T-cell (primary cell): ENCODE results near the gene PRRC1. TPM values are rescaled to one million over a fixed set of nuclear protein-coding genes. Genes with fewer than 3 reads are reported as not detected.

Experiments used
- ATAC-seq, 4 experiments: fragments of 200-7000 bp in 3 of 4; fragments of 150-1000 bp in 1 of 4; cut with Tn5 transposase; replicated peaks in 1 of 4; 1 replicate in 3 of 4; 2 replicates in 1 of 4; pipeline ENCODE4 v1.10.0; 2021; ENCODE audit warnings: moderate library complexity in 3 of 4, mild to moderate bottlenecking in 2 of 4, moderate number of reproducible peaks in 1 of 4
- CTCF ChIA-PET, 2 donors: fragments of 300-600 bp; sonication (Branson Sonifier 250); formaldehyde crosslinking; loops; one replicate each; lab custom pipeline; 2022; ENCODE audit warnings: antibody characterized with exemption in 2 of 2; lab: Charles Lee
- POLR2A ChIA-PET, 2 donors: fragments of 300-600 bp; sonication (Branson Sonifier 250); formaldehyde crosslinking; loops; one replicate each; lab custom pipeline; 2022; ENCODE audit warnings: antibody characterized with exemption in 2 of 2; lab: Charles Lee
- DNase-seq, 35 experiments: peaks; one replicate each; pipeline versions ENCODE4 v3.0.0 to v3.0.0-alpha.2; 2013 to 2023
- H3K27ac ChIP-seq: one replicate; pipeline ENCODE4 v1.5.1; 2013; ENCODE audit warnings: low read length
- H3K27me3 ChIP-seq, 2 experiments: replicated peaks in 1 of 2; 1 replicate in 1 of 2; 2 replicates in 1 of 2; pipeline versions ENCODE4 v1.6.1 to v1.7.0; 2013; ENCODE audit warnings: low read length in 1 of 2, mixed read lengths in 1 of 2; ENCODE audit not compliant: control insufficient read depth in 2 of 2, insufficient read depth in 2 of 2; ENCODE audit errors: extremely low read depth in 1 of 2
- H3K36me3 ChIP-seq, 2 donors: 1 replicate in 1 of 2; 2 replicates in 1 of 2; pipeline versions ENCODE4 v1.6.1 to v1.7.0; 2013; ENCODE audit warnings: low read length in 1 of 2; ENCODE audit not compliant: control insufficient read depth in 2 of 2, insufficient read depth in 1 of 2; ENCODE audit errors: extremely low read depth in 1 of 2
- H3K4me1 ChIP-seq, 2 experiments: 1 replicate in 1 of 2; 2 replicates in 1 of 2; pipeline versions ENCODE4 v1.6.1 to v1.7.0; 2013; ENCODE audit warnings: low read length in 2 of 2, mixed read lengths in 1 of 2; ENCODE audit not compliant: insufficient read depth in 2 of 2, control insufficient read depth in 1 of 2; ENCODE audit errors: extremely low read depth in 1 of 2
- H3K4me3 ChIP-seq, 2 donors: 1 replicate in 1 of 2; 2 replicates in 1 of 2; pipeline versions ENCODE4 v1.5.1 to v1.7.0; 2013; ENCODE audit warnings: mild to moderate bottlenecking in 2 of 2, low read length in 1 of 2, moderate library complexity in 1 of 2; ENCODE audit not compliant: control insufficient read depth in 1 of 2; ENCODE audit errors: extremely low read depth in 1 of 2
- H3K9me3 ChIP-seq: 2 replicates; pipeline ENCODE4 v1.7.0; 2013
- H3K27ac Mint-ChIP-seq, 2 donors: one replicate each; pipeline ENCODE4 v1.8.0; 2020 to 2021; ENCODE audit warnings: mild to moderate bottlenecking in 2 of 2, mixed read lengths in 2 of 2
- H3K27me3 Mint-ChIP-seq, 2 donors: one replicate each; pipeline ENCODE4 v1.8.0; 2021 to 2022; ENCODE audit warnings: mixed read lengths in 2 of 2
- H3K36me3 Mint-ChIP-seq: one replicate; pipeline ENCODE4 v1.8.0; 2021; ENCODE audit warnings: mixed read lengths
- H3K4me1 Mint-ChIP-seq, 3 donors: one replicate each; pipeline ENCODE4 v1.8.0; 2020 to 2022; ENCODE audit warnings: mixed read lengths in 3 of 3, mild to moderate bottlenecking in 1 of 3
- H3K4me3 Mint-ChIP-seq, 3 donors: one replicate each; pipeline ENCODE4 v1.8.0; 2020 to 2022; ENCODE audit warnings: mild to moderate bottlenecking in 3 of 3, mixed read lengths in 3 of 3, moderate library complexity in 3 of 3
- H3K9me3 Mint-ChIP-seq, 3 donors: one replicate each; pipeline ENCODE4 v1.8.0; 2020 to 2022; ENCODE audit warnings: mixed read lengths in 3 of 3
- WGBS: methylation state at CpG from one replicate; pipeline ENCODE4 v1.1.5; 2013; ENCODE audit warnings: missing lambda C conversion rate; ENCODE audit not compliant: insufficient coverage; 5-methylcytosine and 5-hydroxymethylcytosine counted together
- total RNA-seq, 35 experiments: library from RNA in 6 of 35; stranded (reverse) in 6 of 35; fragments of 120-200 nt in 1 of 35; gene quantifications; one replicate each; pipeline versions ENCODE4 v1.2.1 to v1.2.4 and lab custom pipeline; 2013 to 2026

PRRC1 gene
- total RNA-seq, 5 donors from 2014 or later (not counting 1 experiment from before 2014, with no cell fraction given), result 38.9 to 51.6 (median 47.7) TPM

DNA sequence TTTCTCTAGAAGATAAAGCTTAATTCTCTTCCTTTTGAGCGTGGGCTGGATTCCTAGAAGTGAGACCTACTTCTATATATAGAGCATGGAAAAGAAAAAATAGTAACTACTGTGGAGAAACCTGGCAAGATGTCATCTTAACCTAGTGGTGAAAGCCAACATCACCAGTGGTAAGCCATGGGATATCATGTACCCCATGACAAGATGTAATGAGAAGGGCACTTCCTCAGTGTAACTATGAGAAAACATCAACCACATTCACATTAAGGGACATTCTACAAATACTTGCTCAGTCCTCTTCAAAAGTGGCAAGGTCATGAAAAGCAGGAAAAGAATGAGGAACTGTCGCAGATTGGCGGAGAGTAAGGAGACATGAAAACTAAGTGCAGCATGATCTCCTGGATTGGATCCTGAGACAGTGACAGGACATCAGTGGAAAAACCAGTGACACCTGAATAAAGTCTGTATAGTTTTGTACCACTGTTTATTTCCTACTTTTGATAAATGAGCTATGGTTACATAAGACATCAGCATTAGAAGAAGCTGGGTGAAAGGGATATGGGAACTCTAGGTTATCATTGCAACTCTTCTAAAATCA lies 65.4 kb downstream of the PRRC1 start:
- no peak overlapping the region for H3K27ac ChIP-seq
- no peak overlapping the region for H3K4me3 Mint-ChIP-seq
- no peaks in the 10 kb centered on the region for H3K4me1 Mint-ChIP-seq
- 100% methylated on average over 2 of the region's 3 CpGs for WGBS
- no peaks in the 10 kb centered on the region for H3K36me3 ChIP-seq
- CTCF ChIA-PET, result no interaction called here
- H3K27me3 ChIP-seq, result no peaks in the 10 kb centered on the region
- H3K27me3 Mint-ChIP-seq, result peaks cover 9 to 16% of the 10 kb centered on the region in 2 donors
- no peak overlapping the region for H3K4me3 ChIP-seq
- no peak for ATAC-seq
- no peak for DNase-seq
- H3K4me1 ChIP-seq, result no peaks in the 10 kb centered on the region
- POLR2A ChIA-PET, result interaction anchor here in 1 of 2 donors (0.6 kb wide), 1 partner anchor 23 kb away, joined by 3 read pairs; no protein-coding TSS in a partner anchor
- H3K27ac Mint-ChIP-seq, result no peak overlapping the region
- H3K36me3 Mint-ChIP-seq, result no peaks in the 10 kb centered on the region
- no peaks in the 10 kb centered on the region for H3K9me3 Mint-ChIP-seq
- no peaks in the 10 kb centered on the region for H3K9me3 ChIP-seq

- Histone ChIP-seq H3K4me3 (no peak overlapping the region), H3K27ac (no peak overlapping the region), H3K36me3 (no peaks in the 10 kb centered on the region), H3K4me1 (no peaks in the 10 kb centered on the region), H3K9me3 (no peaks in the 10 kb centered on the region), H3K27me3 (no peaks in the 10 kb centered on the region)
- Mint-ChIP-seq H3K27ac (no peak overlapping the region), H3K9me3 (no peaks in the 10 kb centered on the region), H3K27me3 (peaks cover 4 to 11% of the 10 kb centered on the region in 2 donors), H3K4me3 (no peak overlapping the region), H3K4me1 (no peaks in the 10 kb centered on the region), H3K36me3 (no peaks in the 10 kb centered on the region)
- POLR2A ChIA-PET, result no interaction called here
- CTCF ChIA-PET, result no interaction called here
- no peak for DNase-seq
- no CpG with 5 or more reads among the region's 1 CpG for WGBS
- no peak for ATAC-seq
These were observed 66.4 kb downstream of the PRRC1 start for GRCh38 chr5:127583866-127584265.

DNA sequence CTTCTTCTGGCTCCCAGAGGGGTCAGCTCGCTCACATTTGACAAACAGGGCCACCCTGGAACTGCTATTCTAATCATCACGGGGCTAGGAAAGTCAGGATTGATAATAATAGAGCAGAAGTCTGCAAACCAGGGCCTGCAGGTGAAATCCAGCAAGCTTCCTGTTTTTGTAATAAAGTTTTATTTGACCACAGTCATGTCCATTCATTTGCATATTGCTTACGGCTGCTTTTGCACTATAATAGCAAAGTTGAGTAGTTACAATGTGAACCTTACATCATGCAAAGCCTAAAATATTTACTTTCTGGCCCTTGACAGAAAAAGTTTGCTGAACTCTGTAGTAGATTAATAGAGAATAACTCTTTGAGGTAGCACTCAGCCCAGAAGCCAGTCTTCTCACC lies 68.2 kb downstream of the PRRC1 start:
- H3K4me1 Mint-ChIP-seq, result peaks cover 3 to 11% (median 10%) of the 10 kb centered on the region in 3 donors
- H3K27me3 ChIP-seq, result no peaks in the 10 kb centered on the region
- H3K4me1 ChIP-seq, result no peaks in the 10 kb centered on the region
- no peak overlapping the region for H3K4me3 ChIP-seq
- no peak overlapping the region for H3K27ac ChIP-seq
- H3K9me3 Mint-ChIP-seq, result no peaks in the 10 kb centered on the region
- H3K9me3 ChIP-seq, result no peaks in the 10 kb centered on the region
- no peaks in the 10 kb centered on the region for H3K36me3 ChIP-seq
- ChIA-PET CTCF (no interaction called here), POLR2A (no interaction called here)
- H3K27me3 Mint-ChIP-seq, result peaks cover 6 to 11% of the 10 kb centered on the region in 2 donors
- H3K27ac Mint-ChIP-seq, result no peak overlapping the region
- ATAC-seq (no peak), DNase-seq (no peak)
- H3K4me3 Mint-ChIP-seq, result no peak overlapping the region
- H3K36me3 Mint-ChIP-seq, result no peaks in the 10 kb centered on the region
- WGBS, result no CpG with 5 or more reads among the region's 3 CpGs

DNA sequence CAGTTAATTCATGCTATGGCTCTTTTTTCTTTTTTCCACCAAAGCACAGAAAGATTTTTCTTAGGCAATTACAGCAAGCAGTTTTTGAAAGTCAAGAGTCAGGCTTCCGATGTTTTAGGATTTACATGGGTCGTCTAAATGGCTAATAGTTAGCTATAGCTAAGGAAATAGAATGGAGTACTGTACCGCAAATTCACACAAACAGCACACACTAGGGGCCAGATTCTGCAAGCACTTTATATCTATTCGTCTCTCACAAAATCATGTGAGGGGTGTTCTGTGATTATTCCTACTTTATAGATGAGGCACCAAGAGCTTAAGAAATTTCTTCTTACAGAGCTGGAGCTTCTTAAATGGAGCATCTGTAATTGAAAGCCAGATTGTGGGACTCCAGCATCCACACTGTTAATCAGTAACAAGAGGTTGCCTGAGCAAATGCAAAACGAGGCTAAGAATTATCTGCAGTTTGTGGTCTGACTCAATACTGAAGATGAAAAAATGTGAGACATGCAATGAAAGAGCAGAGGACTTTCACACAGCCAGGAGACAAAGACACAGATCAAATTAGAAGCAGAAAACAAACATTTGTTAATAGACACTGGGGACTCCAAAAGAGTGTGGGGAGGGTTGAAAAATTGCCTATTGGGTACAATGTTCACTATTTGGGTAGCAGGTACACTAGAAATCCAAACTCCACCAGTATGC lies 68.8 kb downstream of the PRRC1 start:
- H3K4me3 Mint-ChIP-seq, result no peak overlapping the region

DNA sequence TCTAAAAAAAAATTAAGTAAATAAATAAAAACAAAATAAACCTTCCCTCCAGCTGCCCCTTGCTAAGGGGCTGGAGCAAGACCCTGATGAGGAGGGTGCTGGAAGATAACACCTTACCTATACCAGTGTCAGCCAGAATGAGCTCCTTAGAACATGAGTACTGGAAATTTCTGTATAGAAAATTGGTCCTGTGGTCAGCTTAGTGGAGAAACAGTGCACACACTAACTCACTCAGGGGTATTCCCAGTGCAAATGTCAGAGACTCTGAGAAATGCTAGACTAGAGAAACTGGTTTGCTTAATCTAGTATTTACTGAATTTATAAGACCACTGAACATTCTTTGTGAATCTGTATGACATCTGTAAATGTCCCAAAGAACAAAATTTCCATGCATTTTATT lies 69.4 kb downstream of the PRRC1 start:
- CTCF ChIA-PET, result no interaction called here
- H3K9me3 ChIP-seq, result no peaks in the 10 kb centered on the region
- H3K36me3 Mint-ChIP-seq, result no peaks in the 10 kb centered on the region

More for the DNA sequence above, 68.8 kb downstream of the PRRC1 start:
- CTCF ChIA-PET, result no interaction called here
- Mint-ChIP-seq H3K27me3 (peaks cover 6 to 11% of the 10 kb centered on the region in 2 donors), H3K27ac (no peak overlapping the region), H3K9me3 (no peaks in the 10 kb centered on the region), H3K4me1 (peaks cover 3 to 13% (median 11%) of the 10 kb centered on the region in 3 donors), H3K36me3 (no peaks in the 10 kb centered on the region)
- Histone ChIP-seq H3K36me3 (no peaks in the 10 kb centered on the region), H3K4me1 (no peaks in the 10 kb centered on the region), H3K4me3 (no peak overlapping the region), H3K27me3 (no peaks in the 10 kb centered on the region), H3K27ac (no peak overlapping the region), H3K9me3 (no peaks in the 10 kb centered on the region)
- ATAC-seq (no peak), DNase-seq (no peak)
- POLR2A ChIA-PET, result interaction anchor here in 1 of 2 donors (0.6 kb wide), 1 partner anchor 79 kb away, joined by 3 read pairs; no protein-coding TSS in a partner anchor
- WGBS, result no CpG with 5 or more reads among the region's 5 CpGs

GRCh38 chr5:127587246-127587917 lies 69.9 kb downstream of the PRRC1 start:
- Histone ChIP-seq H3K4me1 (no peaks in the 10 kb centered on the region), H3K9me3 (no peaks in the 10 kb centered on the region), H3K27me3 (no peaks in the 10 kb centered on the region), H3K27ac (no peak overlapping the region), H3K4me3 (no peak overlapping the region), H3K36me3 (no peaks in the 10 kb centered on the region)
- 80% methylated on average over 3 of the region's 4 CpGs for WGBS
- no peak for DNase-seq
- Mint-ChIP-seq H3K27me3 (peaks cover 4 to 11% of the 10 kb centered on the region in 2 donors), H3K36me3 (no peaks in the 10 kb centered on the region), H3K27ac (no peak overlapping the region), H3K4me1 (peaks cover 3 to 13% (median 11%) of the 10 kb centered on the region in 3 donors), H3K9me3 (no peaks in the 10 kb centered on the region), H3K4me3 (no peak overlapping the region)
- ChIA-PET POLR2A (interaction anchor here in 1 of 2 donors (0.7 kb wide), 1 partner anchor 47 kb away, joined by 4 read pairs; no protein-coding TSS in a partner anchor), CTCF (no interaction called here)
- ATAC-seq, result no peak

More for the DNA sequence above, 69.4 kb downstream of the PRRC1 start:
- H3K4me3 Mint-ChIP-seq, result no peak overlapping the region
- no peaks in the 10 kb centered on the region for H3K36me3 ChIP-seq
- ATAC-seq (no peak), DNase-seq (no peak)
- no peaks in the 10 kb centered on the region for H3K27me3 ChIP-seq
- no peak overlapping the region for H3K27ac Mint-ChIP-seq
- H3K4me3 ChIP-seq, result no peak overlapping the region
- POLR2A ChIA-PET, result interaction anchor here in 1 of 2 donors (0.6 to 0.7 kb wide), 2 partner anchors 47 to 78 kb away, joined by 3 to 4 read pairs; no protein-coding TSS in a partner anchor
- peaks cover 3 to 13% (median 11%) of the 10 kb centered on the region in 3 donors for H3K4me1 Mint-ChIP-seq
- H3K27me3 Mint-ChIP-seq, result peaks cover 4 to 11% of the 10 kb centered on the region in 2 donors
- H3K4me1 ChIP-seq, result no peaks in the 10 kb centered on the region
- H3K9me3 Mint-ChIP-seq, result no peaks in the 10 kb centered on the region
- H3K27ac ChIP-seq, result no peak overlapping the region
